Kidney tubule cell (primary cell): Measurements from ENCODE around the gene COL13A1.
A peak's percentile ranks its signal among the peaks of the same experiment; 100 is the strongest.

Experiments
- DNase-seq: peaks from one replicate; pipeline ENCODE4 v3.0.0-alpha.2; 2018; ENCODE audit warnings: low spot score

COL13A1 gene

DNA sequence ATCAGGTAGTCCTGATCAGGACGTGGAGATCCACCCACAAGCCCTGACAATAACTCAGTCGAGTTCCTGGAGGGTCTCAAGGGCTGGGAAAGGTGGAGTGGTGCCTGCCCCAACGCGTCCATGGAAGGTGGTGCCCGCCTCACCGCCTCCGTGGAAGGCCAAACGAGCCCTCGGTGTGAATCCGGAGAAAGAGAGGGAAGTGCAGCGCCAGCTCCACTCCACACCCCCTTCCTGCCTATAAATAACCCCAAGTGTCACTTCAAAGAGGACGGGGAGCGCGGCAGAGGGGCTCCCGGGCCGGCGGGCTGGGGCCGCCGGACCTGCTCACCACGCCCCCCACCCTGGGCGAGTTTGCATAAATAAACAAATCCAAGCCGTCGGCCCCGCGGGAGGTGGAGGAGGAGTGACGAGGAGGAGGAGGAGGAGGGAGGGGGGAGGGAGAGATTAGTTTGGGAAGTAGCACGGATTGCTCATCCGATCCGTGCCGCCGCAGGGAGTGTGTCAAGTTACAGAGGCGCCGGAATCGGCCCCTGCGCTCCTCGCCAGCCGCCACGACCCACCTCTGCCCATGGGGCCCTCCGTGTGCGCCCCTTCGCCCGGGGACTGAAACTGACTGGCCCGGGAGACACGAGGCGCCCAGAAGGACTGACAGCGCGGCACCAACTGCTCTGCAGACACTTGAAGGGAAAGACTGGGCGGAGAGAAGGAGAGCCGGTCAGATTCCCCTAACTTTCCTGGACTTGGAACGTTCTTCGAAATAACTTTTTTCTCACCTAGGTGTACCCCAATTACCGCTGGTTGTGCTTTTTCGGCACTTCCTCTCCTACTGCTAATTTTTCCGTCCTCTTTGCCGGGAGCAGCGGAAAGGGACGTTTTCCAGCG is at the start of gene COL13A1:
TSS of gene COL13A1 (plus strand) at position 473 of the 882 bp plus-strand sequence. CDS start 518 bp downstream, outside the sequence.
- peak; percentile 80 for DNase-seq

DNA sequence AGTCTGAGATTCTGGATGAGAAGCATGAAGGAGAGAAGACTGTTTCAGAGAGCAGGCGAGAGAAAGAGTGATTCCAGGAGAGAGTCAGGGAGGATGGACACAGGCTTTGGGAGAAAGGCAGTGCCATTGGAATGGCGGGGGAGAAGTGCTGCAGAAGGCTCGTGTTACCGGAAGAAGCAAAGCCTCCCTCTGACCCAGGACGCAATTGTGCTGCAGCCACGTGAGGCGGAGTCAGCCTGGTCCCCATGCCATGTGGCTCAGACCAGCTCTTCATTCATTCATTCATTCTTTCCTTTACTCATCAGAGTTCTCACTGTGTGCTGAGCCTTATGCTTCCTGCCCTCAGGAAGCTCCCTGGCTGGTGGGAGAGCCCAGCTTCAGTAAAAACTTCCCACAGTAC is 49.2 kb upstream of the COL13A1 start:
- DNase-seq, result no peak

DNA sequence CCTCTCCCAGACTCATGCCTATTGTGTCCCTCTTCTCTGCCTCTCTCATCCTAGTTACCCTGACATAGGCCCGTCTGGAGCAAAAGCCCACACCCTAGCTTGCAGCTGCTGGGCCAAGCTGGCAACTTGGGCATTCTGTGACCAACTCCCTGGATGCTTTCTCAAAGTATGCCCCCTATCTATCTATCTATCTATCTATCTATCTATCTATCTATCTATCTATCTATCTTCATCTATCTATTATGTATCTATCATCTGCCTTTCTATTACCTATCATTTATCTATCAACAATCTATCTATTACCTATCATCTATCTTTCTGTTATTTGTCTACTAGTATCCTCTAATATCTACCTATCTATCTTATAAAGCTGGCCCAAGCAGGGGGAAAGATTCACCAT is 45.4 kb upstream of the COL13A1 start:
- DNase-seq, result no peak

DNA sequence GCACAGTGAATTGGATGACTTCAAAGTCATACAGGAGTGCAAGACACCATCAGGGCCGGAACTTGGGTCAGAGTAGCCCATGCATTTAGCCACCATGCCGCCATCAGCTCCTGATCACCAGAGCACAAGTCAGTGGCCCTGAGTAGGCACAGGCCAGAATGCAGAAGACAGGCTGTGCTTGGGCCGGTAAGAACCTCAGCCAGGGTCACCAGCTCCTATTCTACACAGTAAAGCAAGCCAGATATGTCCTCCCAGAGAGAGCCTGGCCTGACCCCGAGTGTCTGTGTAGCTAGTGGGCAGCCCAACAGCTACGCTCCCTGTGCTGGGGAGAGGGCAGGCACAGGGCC is 44.5 kb upstream of the COL13A1 start:
- no peak for DNase-seq

DNA sequence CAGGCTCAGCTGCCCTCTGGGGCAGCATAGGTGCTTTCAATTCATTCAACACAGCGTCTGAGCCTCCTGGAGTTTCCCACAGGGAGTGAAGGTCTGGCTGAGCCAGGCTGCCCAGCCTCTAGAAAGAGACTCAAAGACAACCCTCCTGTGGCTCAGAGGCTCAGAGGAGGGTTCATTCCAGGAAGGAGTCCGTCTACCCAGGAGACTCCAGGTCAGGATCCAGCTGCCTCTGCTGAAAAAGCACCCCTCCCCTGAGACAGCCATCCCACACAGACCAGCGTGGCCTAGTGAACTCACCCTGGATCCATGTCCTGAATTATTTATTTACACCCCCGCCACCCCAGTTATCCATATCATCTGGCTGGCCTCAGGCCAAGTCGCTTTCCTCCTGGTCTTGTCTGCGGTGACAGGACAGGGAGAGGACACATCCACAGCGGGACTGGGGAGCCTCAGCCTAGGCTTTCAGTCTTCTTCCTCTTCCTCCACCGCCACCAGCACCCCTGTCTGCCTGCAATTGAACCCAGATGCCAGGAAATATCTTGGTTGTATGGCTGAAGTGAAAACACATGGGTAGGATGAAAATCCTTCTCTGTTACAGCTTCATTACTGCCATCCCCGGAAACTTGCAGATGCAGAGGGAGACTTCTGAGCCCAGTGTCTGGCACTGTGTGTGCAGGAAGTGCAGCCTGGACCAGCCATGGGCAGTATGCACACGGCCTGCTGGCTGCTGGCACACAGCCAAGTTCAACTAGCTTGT is 44.0 kb upstream of the COL13A1 start:
- DNase-seq, result peak; percentile 61

DNA sequence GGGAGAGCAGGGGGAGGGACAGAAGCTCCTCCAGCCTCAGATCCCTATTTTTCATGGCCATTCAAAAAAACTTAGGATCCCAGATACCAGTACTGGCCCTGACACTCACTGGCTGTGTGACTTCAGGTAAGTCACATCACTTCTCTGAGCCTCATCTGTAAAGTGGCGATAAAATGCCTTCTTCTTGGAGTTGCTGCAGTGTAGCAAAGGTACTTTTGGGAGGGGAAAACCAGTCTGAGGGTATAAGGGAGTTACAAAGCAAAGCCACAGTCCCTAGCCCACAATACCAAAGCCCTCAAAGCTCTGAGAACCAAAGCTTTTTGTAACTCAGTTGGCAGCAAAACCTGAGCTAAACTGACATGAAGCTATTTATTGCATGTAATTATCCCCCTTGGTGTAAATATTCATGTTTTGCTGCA is 43.4 kb upstream of the COL13A1 start:
- no peak for DNase-seq

DNA sequence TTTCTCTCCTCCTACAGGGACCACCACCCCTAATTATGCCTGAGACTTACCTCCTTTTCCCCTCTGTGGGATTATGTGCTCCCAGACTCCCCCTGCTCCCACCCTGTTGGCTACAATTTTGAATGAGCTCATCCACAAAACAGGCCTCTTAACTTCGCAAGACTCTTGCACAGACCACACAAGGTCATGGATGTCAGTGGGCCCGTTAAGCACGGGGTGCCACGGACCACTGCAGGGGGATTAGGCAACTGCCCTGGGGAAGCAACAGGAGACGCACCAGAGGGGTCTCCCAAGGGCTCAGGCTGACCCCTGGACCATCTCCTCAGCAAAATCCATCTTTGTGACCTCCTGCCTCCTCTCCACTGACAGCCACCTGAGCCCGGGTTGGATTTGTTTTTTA is 42.1 kb upstream of the COL13A1 start:
- DNase-seq, result no peak

DNA sequence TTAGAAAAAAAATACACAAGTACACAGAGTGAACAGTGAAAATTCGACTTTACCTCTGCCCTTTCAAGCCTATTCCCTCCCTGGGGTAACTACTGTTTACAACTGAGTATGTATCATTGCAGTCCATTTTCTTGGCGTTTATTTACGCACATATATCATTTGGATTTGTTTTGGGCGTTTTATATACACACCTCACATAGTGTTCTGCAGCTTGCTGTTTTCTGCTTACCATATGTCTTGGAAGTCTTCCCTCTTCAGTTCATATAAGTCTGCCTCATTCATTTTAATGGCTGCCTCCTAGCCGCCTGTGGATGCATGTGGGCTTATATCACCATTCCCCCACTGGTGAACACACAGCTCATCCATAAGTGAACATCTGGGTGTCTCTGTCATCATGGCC is 41.6 kb upstream of the COL13A1 start:
- no peak for DNase-seq

DNA sequence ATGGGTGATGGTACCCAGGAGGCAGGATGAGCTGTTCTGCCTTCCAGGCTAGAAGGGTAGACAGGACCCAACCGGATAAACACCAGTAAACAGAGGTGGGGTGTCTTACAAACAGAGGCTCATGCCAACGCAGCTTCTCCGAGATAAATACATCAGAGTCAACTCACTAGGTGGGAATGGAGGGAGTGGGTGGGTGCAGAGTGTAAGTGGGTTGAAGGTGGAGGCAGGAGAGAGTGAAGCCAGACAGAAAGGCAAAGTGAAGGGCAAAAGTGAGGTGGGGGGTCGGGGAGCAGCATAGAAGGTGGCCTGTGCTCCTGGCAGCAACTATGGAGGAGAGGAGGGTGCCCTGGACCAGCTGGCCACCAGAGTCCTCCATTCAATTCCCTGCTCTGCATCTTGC is 40.4 kb upstream of the COL13A1 start:
- no peak for DNase-seq

DNA sequence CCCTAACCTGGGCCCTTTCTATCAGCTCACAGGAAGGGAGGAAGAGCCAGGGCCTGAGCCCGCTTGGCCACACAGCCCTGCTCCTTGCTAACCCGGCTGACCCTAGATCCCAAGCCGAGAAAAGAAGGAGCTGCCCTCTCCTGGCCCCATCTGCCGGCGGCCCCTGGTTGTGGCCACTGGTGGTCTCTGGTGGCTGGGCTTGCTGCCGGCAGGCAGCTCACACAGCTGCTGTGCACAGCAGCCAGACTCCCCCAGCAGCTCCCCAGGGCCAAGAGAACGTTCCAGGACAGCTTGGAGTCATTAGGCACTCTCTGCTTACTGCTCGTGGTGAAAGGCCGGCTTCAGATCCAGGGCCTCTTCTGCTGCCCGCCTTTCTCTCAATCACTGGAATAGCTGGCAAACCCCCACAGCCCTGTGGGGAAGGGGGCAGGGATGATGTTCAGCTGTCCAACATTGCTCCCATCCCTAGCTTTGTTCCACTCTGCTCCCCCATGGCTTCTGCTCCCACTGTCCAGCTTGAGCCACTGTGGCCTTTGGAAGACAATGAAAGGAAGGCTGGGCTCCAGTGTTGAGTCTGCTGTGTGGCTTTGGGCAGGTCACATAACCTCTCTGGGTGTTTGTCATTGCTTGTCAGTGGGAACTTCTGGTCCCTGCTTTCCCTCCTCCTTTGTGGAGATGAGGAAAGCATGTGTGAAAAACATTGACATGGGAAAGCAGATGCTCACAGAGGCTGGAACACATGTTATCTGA is 35.4 kb upstream of the COL13A1 start:
- DNase-seq, result no peak

DNA sequence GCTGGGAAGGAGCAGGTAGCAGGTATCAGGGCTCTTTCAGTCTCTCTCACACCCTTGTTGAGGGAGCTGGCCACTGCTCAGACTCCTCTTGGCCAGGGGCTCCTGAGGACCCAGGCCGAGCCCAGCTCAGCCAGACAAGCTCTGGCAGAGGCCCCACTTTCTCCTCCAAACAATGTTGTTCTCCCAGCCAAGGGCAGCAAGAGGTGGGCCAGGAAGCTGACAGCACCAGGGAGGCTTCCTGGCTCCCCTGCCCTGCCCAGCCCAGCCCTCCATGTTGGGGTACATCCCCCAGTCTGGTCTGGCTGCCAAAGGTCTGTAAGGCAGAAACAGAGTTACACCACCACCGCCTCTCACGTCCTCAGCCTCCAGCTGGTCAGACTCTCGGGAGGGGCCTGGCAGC is 33.9 kb upstream of the COL13A1 start:
- DNase-seq, result no peak

DNA sequence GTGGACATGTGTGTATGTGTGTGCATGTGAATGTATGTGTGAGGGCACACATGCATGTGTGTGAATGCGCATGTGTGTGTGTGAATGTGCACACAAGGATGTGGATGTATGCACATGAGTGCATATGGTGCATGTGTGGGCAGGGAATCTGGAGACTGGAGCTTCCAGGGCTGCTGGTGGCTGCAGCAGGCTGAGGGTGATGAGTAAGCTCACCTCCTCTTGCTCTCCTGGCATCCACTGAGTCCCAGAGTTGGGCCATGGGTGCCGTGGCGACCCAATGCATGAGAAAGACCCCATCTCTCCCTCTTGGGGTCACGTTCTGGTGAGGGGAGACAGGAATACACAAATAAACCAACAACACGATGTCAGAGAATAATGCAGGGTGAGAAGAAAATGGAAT is 33.3 kb upstream of the COL13A1 start:
- no peak for DNase-seq

DNA sequence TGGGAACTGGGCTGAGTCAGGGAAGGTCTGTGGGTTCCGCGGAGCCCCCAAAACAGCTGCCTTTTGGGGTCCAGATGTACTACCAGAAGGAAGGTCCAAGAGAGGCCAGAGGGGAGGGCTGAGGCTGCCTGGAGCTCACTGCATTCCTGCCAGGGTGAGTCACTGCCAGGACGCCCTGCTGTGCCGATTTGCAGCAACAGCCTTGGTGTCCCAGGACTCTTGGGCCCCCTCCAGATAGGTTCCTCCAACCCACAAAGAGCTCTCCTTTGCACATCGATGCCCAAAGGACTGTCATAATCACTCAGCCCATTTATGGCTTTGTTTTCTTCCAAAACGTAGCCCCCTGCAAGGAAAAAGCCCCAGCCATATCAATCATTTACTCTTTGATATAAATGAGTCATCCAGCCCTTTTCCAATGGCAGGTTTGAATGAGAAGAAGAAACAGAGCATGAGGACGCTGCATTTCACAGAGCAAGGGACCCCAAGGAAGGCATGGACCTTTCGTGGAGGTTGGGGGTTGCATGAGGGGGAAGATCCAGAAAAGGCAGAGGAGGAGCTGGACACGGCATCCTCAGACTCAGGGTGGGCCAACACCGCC is 32.2 kb upstream of the COL13A1 start:
- DNase-seq, result peak; percentile 95

DNA sequence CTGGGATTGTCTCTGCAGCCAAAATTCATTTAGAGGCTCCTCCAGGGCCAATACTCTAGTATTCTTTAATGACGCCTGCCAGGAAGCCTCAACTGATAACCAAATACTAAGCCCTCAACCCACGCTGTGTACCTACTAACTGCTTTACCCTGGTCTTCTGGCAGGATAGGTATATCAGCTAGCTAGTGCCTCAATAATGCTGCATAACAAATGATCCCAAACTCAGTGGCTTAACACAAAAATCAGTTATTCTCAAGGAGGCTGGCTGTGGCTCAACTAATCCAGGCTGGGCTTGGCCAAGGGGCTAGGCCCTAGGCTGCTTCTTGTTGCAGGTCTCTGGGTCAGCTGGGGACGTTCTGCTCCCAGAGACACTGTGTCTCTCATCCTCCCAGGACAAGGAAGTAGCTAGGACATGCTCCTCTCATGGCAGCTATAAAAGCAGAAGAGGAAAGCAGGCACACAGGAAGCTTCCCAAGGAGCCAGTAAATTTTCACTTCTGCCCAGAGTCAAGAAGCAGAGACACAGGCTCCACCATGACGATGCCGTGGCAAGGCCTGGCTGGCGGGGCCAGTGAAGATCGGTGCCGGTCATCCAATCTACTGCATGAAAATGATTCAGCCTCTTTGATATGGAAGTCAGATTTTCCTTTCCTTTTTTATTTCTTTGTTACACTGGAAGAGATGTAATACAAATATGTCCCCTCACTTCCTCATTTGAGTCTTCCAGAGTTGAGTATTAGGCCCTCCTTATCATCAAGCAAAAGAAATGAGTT is 28.6 kb upstream of the COL13A1 start:
- no peak for DNase-seq

DNA sequence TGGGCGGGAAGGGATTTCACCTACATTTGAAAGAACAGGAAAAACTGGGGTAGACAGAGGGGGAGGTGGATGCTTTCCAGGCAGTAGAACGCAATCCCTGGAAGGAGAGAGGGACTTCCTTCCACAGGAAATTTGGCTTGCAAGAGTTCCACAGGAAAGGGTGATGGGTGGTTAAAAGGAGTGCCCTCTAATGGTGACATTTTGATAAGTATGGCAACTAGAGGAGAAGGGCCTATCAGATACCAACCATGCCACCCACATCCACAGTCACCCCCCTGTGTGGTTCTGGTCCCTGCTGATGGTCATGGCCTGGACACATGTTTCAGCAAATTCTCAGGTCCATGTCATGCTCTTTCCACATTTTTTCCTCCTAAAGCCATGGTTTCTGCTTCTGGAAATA is 27.1 kb upstream of the COL13A1 start:
- no peak for DNase-seq

DNA sequence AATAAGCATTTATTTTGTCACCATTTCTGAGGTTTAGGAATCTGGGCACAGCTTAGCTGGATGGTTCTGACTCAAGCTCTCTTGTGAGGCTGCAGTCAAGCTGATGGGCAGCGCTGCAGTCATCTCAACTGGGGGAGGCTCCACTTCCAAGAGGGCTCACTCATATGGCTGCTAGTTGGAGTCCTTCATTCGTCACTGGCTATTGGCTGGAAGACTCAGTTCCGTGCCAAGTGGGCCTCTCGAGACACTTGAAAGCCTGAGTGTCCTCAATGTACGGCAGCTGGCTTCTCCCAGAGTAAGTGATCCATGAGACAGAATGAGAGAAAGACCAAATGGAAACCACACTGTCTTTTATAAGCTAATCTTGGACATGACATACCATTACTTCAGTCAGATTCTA is 21.6 kb upstream of the COL13A1 start:
- no peak for DNase-seq

DNA sequence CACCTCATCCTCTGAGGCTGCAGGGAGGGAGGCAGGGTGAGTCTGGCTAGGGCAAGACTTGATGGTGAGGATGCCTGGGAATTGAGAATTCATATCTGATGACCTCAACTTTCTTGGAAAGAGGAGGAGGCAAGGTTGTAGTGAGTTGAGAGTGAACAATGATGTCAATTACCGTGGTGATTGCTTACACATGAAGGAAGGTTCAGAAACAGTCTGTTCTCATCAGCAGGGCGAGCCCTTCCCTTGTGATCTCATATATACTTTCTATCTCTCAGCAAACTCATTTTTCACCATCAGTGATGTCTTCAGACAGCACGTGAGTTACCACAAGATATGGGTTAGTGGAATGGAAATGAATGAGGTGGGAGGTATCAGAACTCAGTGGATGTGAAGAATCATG is 20.1 kb upstream of the COL13A1 start:
- DNase-seq, result no peak

DNA sequence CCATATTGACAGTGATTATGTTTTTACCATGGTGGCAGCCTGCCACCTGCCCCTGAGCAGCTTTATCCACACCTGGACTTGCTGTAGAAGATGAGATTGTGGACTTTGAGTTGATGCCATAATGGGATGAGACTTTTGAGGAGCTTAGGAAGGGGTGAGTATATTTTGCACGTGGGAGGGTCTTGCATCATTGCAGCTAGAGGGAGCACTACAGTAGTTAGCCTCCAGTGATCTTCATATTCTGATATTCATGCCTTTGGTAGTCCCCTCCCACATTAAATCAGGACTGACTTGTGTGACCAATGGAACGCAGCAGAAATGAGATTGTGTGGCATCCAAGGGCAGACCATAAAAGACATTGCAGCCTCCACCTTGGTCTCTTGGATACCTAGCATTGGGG is 18.2 kb upstream of the COL13A1 start:
- no peak for DNase-seq

DNA sequence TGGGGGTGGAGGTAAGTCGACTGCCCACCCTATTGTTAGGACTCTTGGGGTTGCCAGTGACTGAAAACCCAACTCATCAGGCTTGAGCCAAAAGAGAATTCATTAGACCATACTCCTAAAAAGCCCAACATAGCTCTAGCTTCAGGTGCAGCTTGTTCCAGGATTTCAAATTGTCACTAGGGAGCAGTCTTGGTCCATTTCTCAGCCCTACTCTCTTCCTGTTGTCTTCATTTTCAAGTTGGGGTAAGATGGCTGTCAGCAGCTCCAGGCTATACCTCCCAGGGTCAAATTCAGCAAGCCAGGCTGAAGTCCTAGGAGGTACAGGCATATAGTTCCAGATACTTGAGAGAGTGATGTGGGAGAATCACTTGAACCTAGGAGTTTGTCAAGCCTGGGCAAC is 14.9 kb upstream of the COL13A1 start:
- peak; percentile 62 for DNase-seq

DNA sequence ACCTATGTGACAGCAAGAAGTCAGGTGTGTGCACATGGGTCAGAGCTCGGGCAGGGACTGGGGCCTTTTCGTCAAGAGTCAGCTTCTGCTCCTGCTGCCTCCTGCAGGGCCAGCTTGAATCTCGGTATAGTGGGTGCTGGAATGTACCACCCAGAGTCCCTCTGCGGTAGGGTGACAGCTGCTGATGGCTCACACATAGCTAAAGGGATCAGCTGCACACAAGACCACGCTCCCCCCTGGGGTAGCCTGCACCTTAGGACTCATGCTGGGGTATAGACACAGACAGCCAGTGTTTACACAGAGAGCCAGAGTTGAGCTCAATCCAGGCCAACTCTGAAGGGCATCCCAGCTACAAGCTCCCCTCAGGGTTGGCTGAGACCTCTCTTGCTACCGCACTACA is 14.0 kb upstream of the COL13A1 start:
- no peak for DNase-seq

DNA sequence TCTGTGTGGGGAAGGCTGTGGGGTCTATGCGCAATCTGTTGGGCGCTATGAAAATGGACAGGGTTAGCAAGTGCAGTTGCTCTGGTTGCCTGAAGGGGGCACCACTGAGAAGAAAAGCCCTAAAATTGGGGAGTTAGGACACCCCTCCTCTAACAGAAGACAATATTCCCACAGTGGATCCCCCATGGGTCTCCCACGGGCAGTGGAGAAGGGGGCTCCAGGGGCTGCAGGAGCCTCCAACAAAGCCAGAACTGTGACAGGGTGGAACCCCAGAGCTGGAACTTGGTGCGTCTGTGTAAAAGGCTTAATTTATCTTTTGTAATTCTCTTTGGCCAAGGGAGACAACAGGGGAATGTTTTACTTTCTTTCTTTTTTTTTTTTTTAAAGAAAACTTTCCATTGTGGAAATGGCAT is 12.5 kb upstream of the COL13A1 start:
- DNase-seq, result no peak

DNA sequence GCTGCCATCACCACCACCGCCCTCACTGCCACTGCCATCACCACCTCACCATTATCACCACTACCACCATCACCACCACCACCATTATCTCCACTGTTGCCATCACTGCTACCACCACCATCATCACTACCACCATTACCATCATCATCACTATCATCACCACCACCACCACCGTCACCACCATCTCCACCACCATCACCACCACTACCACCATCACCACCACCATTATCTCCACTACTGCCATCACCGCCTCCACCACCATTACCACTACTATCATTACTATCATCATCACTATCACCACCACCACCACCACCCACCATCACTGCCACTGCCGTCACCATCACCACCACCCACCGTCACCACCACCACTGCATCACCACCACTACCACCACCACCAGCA is 9.9 kb upstream of the COL13A1 start:
- DNase-seq, result no peak
